HG02981 (cell line): ENCODE data around the gene MAP3K21.

ENCODE experiments used
- ATAC-seq: cut with Tn5 transposase; IDR thresholded peaks from one replicate; pipeline ENCODE4 v1.9.1; 2021; ENCODE audit warnings: mild to moderate bottlenecking, moderate library complexity; ENCODE audit not compliant: unreplicated experiment

Gene MAP3K21

GRCh38 chr1:233327651-233328141, at the start of gene MAP3K21:
Gene MAP3K21 (plus strand): TSS chr1:233327724. CDS start chr1:233328029, 305 bp downstream.
- ATAC-seq, result peak; percentile 46

GRCh38 chr1:233278631-233279030, 48.9 kb upstream of the MAP3K21 start:
- no peak for ATAC-seq

GRCh38 chr1:233279971-233280370, 47.6 kb upstream of the MAP3K21 start:
- no peak for ATAC-seq

GRCh38 chr1:233281711-233282581, 45.6 kb upstream of the MAP3K21 start:
- peak; percentile 84 for ATAC-seq

GRCh38 chr1:233282582-233282886, 45.0 kb upstream of the MAP3K21 start:
- ATAC-seq, result no peak

- ATAC-seq, result no peak
These were observed 37.8 kb upstream of the MAP3K21 start for GRCh38 chr1:233289676-233290075.

- ATAC-seq, result no peak
These were observed 37.0 kb upstream of the MAP3K21 start for GRCh38 chr1:233290396-233291034.

GRCh38 chr1:233293556-233294446, 33.7 kb upstream of the MAP3K21 start:
- ATAC-seq, result no peak

- ATAC-seq, result peak; percentile 38
These were observed 32.6 kb upstream of the MAP3K21 start for GRCh38 chr1:233294913-233295236.

GRCh38 chr1:233295237-233295974, 32.1 kb upstream of the MAP3K21 start, which contains the start of gene PCNX2:
Gene PCNX2 (minus strand): TSS chr1:233295725. CDS start chr1:233295478, 247 bp downstream.
- peak; percentile 95 for ATAC-seq

- no peak for ATAC-seq
These were observed 31.6 kb upstream of the MAP3K21 start for GRCh38 chr1:233295975-233296322.

GRCh38 chr1:233299450-233299849, 28.1 kb upstream of the MAP3K21 start:
- no peak for ATAC-seq

GRCh38 chr1:233300326-233300725, 27.2 kb upstream of the MAP3K21 start:
- no peak for ATAC-seq

GRCh38 chr1:233304489-233305102, 22.9 kb upstream of the MAP3K21 start:
- peak; percentile 51 for ATAC-seq

- no peak for ATAC-seq
These were observed 13.9 kb upstream of the MAP3K21 start for GRCh38 chr1:233313434-233314155.

- ATAC-seq, result no peak
These were observed 11.7 kb upstream of the MAP3K21 start for GRCh38 chr1:233315718-233316301.

GRCh38 chr1:233316473-233316872, 11.1 kb upstream of the MAP3K21 start:
- no peak for ATAC-seq

GRCh38 chr1:233319272-233319671, 8.3 kb upstream of the MAP3K21 start:
- ATAC-seq, result no peak

GRCh38 chr1:233320023-233320422, 7.5 kb upstream of the MAP3K21 start:
- ATAC-seq, result no peak
